Measurements from ENCODE around the gene CIAO1.
"Not testable (repeated sequence)": the region's sequence is repeated elsewhere in the genome, so short reads cannot be mapped to it uniquely, and the experiment has no call there.

CIAO1 gene

DNA sequence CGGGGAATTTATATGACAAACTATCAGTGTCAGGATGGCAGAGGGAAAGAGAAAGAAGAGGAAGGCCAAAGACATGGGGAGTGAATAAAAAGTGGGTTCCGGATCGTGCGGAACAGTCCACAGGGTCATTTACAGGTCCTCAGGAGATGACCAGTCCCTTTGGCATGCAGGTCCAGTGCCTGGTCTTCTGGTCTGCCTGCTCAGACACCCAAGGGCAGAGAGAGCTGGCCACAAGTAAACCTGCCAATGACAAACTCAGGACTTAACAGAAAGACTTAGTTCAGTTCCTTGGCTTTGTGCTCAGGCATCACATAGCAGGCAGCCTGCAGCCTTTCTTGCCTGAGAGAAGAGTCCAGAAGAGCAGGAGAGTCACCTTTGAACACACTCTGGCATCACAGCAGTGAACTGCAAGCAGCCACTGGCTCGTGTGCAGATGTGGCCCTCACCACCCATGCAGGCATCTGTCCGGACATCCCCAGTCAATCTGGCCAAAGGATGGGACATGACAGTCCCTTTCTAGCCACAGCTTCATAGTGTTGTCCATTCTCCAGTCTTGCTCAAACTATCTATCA, 14.2 kb upstream of the CIAO1 start:
- no peak for DNase-seq

DNA sequence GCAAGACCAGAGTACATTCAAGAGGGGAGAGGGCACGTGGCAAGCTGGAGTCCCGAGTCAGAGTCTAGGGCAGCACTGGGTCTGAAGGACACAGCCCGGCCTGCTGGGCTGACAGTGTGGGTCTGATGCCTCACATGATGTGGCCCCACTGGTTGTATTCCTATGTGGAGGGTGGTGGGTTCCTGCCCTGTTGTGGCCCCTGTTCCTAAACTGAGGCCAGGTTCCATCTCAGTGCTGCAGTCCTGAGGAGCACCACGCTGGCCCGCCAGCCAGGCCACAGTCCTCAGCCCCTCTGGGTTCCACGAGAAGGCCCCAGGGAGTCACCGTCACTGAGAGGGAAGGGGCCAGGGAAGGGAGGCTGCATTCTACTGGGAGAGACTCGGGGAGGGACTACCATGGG, 13.5 kb upstream of the CIAO1 start:
- DNase-seq: no peak

DNA sequence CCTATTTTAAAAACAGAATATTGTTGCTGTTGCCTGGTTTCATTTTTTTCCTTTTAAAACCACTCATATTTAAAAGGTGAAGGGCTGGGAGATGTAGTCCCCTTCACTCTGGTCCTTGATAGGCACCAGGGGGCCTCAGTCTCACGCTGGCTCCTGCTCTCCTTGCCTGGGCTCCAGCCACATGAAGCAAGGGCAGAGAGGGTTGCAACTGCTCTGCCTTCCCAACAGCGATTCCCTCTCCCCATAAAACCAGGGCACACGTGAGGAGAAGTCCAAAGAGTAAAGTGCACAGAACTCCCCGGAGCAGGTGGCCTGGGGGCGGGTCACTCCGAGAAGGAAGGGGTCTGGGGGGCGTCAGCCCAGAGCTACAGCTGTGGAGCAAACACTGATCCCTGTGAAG, 13.0 kb upstream of the CIAO1 start:
- DNase-seq: no peak

DNA sequence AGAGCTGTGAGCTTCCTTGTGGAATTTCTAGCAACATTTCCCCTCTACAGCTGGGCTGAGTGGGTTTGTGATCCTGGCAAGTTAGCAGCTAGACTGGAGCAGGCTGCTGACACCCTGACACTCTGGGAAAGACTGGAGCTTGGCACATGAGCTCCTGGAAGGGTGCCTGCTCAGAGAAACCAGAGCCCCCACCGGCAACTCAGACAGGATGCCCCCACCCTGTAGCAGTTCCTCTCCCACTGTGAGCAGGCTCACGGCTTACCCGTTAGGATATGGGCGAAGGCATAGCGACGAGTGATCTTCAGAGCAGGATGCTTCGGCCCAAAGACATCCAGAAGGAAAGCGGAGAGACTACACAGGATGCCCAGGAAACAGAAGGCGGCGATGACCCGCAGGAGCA, 11.5 kb upstream of the CIAO1 start:
- DNase-seq: no peak

DNA sequence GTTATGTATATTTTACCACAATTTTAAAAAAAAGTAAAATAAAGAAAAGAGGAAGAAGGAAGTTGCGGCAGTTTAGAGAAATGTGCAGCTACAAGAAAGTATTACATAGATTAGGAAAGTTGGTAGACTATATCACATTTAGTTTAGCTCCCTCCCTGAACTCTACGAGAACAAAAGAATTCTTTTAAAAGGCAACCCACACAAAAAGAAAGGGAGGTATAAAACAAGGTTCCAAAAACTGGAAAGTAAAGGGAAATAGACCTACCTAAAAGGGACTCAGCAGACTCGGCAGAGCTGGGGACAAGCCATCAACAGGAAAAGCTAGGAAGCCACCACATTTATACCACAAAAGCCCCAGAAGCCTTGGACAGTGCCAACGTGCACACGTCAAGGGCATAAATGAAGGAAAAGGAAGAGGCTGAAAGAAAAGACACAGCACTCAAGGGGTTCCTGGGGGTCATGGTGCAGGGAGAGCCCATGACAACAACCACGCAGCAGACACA, 9.4 kb upstream of the CIAO1 start:
- no peak for DNase-seq

DNA sequence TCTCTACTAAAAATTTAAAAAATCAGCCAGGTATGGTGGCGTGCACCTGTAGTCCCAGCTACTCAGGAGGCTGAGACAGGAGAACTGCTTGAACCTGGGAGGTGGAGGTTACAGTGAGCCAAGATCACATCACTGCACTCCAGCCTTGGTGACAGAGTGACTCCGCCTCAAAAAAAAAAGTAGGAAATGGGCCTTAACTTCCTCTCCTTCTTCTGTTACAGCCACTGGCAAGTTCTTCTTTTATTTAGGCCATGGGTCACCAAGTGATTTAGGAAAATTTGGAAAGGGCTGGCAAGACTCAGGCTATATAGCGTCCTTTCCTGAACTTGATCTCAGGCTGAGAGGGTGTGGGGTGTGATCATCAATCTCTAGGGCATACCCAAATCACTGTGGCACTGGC, 8.3 kb upstream of the CIAO1 start:
- DNase-seq: not testable (repeated sequence)

DNA sequence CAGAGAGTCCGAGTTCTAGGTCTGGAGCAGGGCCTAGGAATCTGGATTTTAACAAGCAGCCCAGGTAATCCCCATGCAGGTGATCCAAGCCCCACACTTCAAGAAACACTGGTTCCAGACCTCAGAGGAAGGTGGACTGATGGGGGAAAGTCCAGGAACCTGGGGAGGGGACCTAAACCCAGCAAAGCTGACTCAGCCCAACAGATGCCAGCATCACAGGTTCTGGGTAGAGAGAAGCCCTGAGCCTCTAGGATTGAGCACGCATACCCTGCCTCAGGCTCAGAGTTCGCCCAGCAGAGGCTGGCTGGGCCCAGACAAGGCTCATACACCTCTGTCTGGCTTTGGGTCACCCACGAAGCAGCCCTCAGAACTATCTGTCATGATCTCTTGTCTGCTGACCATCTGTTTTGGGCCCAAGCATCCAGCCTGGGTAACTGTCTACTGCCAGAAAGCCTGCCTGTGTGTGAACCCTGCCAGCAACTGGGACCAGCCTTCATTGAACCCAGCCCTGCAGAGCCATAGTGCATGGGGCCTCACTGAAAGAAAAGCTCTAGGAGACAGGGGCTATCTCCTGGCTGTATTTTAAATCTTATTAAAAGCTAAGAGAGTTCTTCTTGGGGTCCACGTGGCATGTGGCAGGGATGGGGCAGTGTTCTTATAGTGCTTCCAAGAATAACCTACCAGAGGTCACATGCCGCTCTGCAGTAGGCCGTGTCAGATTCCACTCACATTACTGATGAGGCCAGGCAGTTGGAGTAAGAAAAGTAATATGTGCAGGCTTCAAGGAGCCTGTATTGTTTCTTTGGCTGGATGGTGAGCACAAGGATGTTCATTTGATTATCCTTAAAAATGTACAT, 7.6 kb upstream of the CIAO1 start:
- DNase-seq: no peak

DNA sequence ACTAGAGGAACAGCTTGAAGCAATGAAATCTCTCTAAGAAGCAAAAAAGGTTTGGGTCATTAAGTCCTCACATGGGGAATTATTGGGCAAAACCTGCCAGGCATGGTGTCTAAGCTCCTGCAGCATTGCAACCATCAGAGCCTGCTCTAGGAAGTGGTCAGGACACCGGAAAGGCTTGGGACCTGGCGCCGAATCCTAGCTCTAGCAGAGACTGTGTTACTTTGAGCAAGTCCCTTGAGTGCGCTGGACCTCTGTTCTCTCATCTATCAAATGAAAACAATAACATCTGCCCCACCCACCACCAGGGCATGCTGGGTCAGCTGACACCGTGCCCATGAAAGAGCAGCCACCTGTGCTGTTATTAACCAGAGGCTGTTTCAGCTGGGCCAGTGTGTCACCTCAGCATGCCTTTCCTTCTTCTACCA, 6.5 kb upstream of the CIAO1 start:
- no peak for DNase-seq

DNA sequence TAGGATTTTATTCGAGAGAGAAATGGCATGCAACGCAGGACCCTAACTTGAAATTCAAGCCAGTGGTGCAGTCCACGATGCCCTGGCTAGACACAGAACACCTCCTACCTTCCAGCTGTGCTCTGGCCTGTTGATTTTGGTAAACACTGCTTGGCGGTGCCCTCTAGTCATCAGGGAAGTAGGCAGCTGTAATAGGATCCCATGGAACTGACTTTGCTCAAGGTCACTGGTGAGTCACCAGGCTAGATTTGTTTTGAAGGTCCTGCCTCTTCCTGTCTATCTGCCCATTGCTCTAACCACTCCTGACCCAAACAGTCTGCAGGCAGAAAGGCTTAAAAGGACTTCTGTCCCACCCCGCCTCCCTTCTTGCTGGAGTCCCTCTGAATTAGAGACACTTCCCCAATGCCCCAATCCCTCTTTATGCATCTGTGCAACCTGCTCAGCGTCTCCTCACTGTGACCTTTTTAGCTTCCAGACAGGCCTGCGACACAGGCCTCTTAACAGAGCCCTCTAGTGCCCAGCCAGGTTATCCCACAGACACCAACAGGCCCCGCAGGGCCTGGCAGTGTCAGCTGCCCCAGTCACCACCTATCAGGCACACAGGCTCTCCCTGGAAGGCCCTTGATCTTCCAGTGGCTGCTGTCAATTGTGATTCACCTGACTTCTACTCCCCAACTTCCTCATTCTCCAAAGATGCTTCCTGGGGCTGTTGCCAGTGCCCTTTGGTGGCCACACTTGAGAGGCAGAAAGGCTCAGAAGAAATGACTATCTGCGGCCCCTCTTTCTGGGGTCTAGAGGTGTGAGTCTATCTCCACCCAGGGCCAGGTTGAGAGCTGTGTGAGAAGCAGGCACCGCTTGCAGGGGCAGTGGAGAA, 5.4 kb upstream of the CIAO1 start:
- peak; percentile 27 for DNase-seq

DNA sequence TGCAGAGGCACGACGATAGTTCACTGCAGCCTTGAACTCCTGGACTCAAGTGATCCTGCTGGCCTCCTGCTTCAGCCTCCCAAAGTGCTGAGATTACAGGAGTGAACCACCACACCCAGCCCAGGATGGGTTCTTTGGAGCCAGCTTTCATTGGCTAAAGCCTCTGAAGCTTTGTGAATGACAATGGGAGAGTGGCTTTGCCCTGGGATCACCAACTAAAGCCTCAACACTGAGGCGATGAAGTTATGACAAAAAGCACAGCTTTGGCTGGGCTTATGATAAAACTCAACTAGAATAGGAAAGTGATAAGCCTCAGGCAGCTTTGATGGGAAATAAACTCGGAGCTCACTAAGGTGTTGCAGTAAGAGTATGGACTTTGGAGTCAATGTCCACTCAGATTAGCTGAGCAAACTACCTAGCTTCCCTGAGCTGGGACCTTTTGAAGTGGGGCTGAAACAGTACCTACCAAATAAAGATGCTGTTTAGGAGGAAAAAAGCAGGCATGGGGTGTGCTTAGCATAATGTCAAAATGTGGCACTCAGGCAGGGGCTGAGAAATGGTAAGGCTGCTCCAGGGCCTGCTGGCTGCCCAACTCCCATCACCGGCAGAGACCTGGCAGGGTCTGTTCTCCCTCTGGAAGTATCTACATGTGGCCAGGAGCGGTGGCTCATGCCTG, 4.6 kb upstream of the CIAO1 start:
- DNase-seq: no peak

DNA sequence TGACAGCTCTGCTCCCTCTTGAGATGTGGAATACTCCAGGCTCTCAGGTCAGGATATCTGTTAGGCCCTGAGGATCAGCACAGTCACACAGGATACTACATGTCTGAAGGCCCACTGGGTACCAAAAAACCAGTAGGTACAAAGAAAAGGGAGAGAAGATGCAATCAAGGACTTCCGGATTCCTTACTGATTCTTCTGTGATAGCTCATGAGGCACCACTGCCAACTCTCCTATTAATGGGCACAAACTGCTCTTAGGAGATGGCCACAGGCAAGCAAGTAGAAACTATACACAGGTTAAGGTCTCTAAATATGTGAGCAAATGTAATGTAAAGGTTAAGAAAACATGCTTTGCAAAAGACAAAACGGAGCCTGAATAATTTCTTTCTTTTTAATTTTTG, 3.7 kb upstream of the CIAO1 start:
- DNase-seq: no peak

DNA sequence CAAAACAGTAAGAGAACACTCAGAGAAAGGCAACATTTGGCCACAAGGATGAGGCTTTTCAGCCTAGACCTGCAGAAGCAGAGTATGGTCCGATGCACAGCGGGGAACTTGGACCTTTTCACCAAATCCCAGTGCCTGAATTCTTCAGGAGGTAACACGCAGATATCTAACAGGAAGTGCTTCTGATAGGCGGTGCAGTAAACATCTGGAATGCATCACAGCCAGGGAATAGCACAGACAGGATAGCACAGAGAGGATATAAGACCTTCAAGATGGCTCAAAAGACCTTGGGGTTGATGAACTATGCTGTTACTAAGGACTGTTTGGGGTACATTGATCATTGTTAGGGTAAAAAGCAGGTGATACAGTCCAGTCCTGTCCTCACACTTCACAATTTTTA, 1.9 kb upstream of the CIAO1 start:
- DNase-seq: no peak

DNA sequence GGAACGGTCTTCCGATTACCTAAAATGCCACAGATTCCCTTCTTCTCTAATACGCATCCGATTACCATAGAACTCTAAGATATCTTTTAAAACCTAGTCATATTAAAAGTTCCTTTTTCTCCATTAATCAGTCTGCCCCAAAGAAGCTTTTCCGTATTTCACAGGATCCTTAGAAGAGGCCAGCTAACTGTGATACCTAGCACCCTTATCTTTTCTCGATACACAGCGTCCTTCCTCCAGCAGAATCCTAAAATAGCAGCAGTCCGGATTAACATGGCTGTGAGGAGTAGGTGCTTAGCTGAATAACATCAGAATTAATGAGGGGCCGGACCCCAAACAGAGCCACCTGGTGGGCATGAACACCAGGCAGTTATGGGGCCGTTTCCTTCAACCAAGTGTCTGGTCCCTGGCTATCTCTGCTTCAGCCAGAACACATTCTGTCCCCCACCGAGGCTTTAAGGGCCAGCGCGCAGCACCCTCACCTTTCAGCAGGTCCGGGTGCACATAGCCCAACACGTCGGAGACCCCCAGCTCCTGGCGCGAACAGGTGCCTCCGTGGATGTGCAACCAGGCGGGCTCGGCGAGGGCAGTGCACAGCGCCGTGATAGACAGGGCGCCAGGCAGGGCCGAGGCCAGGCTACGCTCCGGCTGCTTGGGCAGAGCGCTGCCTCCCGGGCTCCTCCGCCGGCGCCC, 1.2 kb upstream of the CIAO1 start:
- DNase-seq: no peak

DNA sequence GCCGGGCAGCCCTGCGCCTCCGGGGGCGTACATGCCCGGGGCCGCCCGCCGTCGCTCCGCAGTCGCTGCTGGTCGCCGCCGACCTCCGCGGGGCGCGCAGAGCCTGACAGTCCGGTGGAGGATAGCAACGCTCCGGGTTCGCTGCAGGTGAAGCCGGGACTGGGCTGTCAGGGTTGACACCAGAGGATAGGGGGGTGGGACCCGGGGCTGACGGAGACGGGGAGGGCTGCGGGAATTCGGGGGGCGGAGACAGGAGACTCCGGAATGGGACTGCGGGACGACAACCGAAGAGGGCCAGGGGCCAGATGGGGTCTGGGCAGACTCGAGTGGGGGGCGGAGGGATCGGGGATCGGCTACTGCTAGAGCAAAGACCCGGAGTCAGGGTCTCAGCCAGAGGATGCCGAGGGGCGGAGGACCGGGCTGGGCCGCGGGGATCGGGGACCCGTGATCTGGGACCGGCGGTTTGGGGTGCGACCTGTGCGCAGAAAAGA, 631 bp upstream of the CIAO1 start:
- DNase-seq: peak; percentile 33

DNA sequence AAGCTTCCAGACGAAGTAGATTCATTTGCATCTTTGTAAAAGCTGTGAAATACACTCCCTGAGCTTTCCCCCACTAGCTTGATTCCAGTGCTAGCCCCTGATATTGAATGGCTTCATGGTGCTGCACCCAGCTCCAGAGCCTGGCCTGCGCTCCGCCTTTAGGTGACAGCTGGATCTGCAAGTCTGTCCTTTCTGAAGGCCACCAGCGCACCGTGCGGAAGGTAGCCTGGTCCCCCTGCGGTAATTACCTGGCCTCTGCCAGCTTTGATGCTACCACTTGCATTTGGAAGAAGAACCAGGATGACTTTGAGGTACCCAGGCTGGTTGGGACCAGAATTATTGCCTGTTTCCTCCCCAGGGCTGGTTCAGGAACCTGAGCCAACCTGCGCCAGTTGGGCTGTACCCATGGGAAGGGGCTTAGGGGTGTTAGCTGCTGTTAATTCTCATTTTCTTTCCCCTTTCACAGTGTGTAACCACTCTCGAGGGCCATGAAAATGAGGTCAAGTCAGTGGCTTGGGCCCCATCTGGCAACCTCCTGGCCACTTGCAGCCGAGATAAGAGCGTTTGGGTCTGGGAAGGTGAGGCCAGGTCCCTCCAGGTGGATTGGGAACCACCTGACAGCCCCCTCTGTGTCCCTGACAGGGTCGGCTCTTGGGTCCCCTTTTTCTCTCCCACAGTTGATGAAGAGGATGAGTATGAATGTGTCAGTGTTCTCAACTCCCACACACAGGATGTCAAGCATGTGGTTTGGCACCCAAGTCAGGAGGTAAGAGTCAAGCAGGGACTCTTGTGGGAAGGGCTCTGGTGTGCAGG, 1.3 kb downstream of the CIAO1 start:
- peak; percentile 50 for DNase-seq

DNA sequence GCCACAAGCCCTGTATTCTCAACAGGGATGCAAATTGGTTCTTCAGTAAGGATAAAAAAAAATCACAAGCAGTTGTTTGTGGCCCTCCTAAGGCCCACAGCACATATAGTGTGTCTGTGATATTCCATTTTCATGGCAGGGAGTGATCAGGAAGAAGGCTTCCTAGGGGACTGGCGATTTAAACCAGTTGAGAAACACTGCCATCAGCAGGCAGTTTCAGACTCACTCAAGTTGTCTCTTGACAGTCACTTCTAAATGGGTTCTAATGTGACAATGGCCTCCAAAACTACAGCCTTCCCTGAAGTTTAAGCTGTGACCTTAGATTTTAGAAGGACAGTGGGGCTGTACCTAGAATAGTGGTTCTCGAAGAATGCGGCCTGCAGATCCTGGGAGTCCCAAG, 6.0 kb downstream of the CIAO1 start:
- no peak for DNase-seq

DNA sequence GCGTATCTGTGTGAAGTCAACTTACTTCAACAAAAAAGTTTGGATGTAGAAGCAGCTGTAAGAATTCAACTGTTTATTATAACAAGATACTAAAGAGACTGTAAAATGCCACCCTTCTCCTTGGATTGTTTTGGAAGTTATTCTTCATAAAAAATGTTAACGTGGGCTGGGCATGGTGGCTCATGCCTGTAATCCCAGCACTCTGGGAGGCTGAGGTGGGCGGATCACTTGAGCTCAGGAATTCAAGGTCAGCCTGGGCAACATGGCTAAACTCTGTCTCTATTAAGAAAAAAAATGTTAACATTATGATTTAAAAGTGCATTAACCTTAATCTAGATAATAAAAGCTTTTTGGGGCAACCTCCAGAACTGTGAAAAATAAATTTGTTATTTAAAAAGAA, 7.7 kb downstream of the CIAO1 start:
- DNase-seq: no peak

DNA sequence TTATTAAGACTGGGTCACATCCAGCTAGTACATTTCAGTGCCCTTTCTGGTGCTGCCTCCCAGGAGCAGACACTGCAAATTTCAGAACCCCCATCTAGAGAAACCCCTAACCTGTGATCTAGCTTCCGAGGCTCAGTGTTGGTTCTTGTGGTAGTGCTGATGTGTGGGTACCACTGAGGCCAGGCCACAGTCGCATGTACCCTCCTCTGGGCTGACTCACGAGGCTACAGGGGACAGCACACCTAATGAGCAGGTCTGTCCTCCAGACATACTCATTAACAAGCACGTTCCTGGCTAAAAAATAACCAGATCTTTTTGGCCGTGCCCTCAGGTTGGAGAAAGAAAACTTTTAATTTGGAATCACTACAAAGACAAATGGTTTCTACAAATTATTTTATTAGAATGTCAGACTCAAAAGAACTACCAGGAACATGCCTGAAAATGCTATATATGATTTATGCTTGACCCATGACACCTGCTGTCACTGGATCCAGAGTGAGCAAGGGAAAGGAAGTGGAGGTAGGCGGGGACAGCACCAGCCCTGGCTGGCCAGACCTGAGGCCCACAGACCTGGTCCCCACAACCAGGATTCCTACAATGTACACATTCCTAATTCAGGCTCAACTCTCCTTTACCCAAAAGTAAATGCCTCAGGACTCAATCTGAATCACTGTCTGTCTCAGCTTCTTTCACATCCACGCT, 8.5 kb downstream of the CIAO1 start:
- DNase-seq: no peak

DNA sequence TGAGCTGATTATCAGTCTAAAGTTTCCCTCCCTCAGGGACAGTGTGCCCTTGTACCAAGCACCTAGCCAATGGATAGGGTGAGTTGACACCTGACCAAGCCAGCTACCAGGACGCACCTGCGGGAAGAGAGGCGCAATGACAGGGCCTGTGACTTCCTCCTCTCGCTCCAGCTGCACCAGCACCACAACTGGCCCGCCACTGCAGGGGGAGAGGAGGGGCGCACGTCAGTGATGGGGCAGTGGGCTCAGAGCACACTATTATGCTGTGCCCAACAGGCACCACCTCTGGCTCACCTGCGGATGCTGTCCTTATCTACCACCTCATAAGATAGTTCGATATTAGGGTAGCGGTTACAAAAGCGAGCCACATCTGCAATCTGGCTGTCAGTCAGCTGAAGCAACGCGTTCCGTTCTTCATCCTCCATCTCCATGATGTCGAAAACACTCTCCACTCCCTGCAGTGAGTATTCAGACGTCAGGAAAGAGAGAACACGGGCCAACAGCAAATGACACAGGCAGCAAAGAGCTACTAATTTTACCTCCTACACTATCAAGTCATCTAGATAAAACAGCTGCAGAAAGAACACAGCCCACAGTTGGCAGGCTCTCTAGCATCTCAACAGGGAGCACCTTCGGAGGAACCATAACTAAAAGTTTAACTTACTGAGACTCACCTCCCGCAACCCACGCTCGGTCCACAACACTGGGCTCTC, 10.9 kb downstream of the CIAO1 start:
- DNase-seq: no peak

DNA sequence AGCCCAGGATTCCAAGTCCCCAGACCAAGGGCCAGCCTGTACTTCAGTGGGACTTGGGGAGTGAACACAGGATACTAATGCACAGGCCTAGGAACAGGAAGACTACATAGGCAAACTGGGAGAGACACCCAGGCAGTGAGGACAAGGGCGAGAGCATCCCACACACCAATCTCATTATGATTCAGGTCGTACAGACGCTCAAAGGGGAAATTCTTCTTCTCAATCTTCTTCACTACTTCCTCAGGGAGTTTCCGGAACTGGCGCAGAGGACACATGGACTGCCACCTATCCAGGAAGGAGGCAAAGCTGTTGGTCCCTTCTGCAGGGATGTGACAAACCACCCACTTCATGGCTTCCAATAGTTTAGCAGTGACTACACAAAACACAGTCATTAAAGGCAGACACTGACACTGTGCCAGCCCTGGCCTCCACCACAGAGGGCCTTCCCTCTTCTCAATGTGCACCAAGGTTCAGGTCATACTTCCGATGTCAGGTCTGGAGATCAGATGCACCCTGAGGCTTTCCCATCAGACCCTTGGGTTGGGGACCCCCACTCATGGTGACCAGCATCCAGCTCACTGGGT, 21.3 kb downstream of the CIAO1 start:
- DNase-seq: no peak
